ENCODE data around the gene CEACAM19. TPM values are rescaled to one million over a fixed set of nuclear protein-coding genes. Genes with fewer than 3 reads are reported as not detected.

Gene CEACAM19
- total and polyA plus RNA-seq, 2 donors from 2014 or later = 5.1 to 5.5 TPM

GRCh38 chr19:44649578-44650145, 21.6 kb upstream of the CEACAM19 start:
- peaks cover 0 to 23% (median 22%) of the 10 kb centered on the region in 3 donors for H3K36me3 ChIP-seq (ENCODE audit: control insufficient read depth in 2 of 3, insufficient read depth in 3 of 3, low read length in 3 of 3)
- H3K9me3 ChIP-seq (ENCODE audit: control insufficient read depth in 2 of 3, insufficient read depth in 1 of 3, low read length in 3 of 3) = no peaks in the 10 kb centered on the region
- H3K27ac ChIP-seq (ENCODE audit: low read depth in 2 of 2, low read length in 2 of 2) = no peak overlapping the region
- no peak overlapping the region for H3K4me3 ChIP-seq (ENCODE audit: low read length in 3 of 3)
- DNase-seq (no peak), FAIRE-seq (no peak)
- H3K4me1 ChIP-seq (ENCODE audit: control insufficient read depth in 2 of 3, insufficient read depth in 2 of 3, low read depth in 1 of 3, low read length in 3 of 3) = peaks cover 0 to 15% (median 13%) of the 10 kb centered on the region in 3 donors
- no peak for TF ChIP-seq CTCF (IDR thresholded peaks at IDR 0.05; ENCODE audit: borderline replicate concordance, extremely low read depth, insufficient read depth)
- no peak overlapping the region for H3K9ac ChIP-seq (ENCODE audit: low read length in 3 of 3)
- intact Hi-C loops (cut with DNase I) = no loop called here
- H3K27me3 ChIP-seq (ENCODE audit: control insufficient read depth, insufficient read depth, low read length) = no peaks in the 10 kb centered on the region

- H3K27me3 ChIP-seq (ENCODE audit: control insufficient read depth, insufficient read depth, low read length) = no peaks in the 10 kb centered on the region
- no peak overlapping the region for H3K9ac ChIP-seq (ENCODE audit: low read length in 3 of 3)
- no peak for FAIRE-seq
- TF ChIP-seq CTCF (IDR thresholded peaks at IDR 0.05; ENCODE audit: borderline replicate concordance, extremely low read depth, insufficient read depth) = no peak
- no peak overlapping the region for H3K4me3 ChIP-seq (ENCODE audit: low read length in 3 of 3)
- DNase-seq = no peak
- intact Hi-C loops (cut with DNase I) = no loop called here
- H3K27ac ChIP-seq (ENCODE audit: low read depth in 2 of 2, low read length in 2 of 2) = no peak overlapping the region
- peaks cover 0 to 10% (median 8%) of the 10 kb centered on the region in 3 donors for H3K4me1 ChIP-seq (ENCODE audit: control insufficient read depth in 2 of 3, insufficient read depth in 2 of 3, low read depth in 1 of 3, low read length in 3 of 3)
- H3K9me3 ChIP-seq (ENCODE audit: control insufficient read depth in 2 of 3, insufficient read depth in 1 of 3, low read length in 3 of 3) = no peaks in the 10 kb centered on the region
- peaks cover 5 to 42% (median 29%) of the 10 kb centered on the region in 3 donors for H3K36me3 ChIP-seq (ENCODE audit: control insufficient read depth in 2 of 3, insufficient read depth in 3 of 3, low read length in 3 of 3)
Measured at GRCh38 chr19:44653343-44653742, 17.9 kb upstream of the CEACAM19 start.

- peak in 3 of 5 donors; percentile 44 to 89 (median 66) for DNase-seq
- no peak overlapping the region for H3K4me3 ChIP-seq (ENCODE audit: low read length in 3 of 3)
- TF ChIP-seq CTCF (IDR thresholded peaks at IDR 0.05; ENCODE audit: borderline replicate concordance, extremely low read depth, insufficient read depth) = peak; percentile 62
- H3K9me3 ChIP-seq (ENCODE audit: control insufficient read depth in 2 of 3, insufficient read depth in 1 of 3, low read length in 3 of 3) = no peaks in the 10 kb centered on the region
- peaks cover 0 to 2% (median 1%) of the 10 kb centered on the region in 3 donors for H3K4me1 ChIP-seq (ENCODE audit: control insufficient read depth in 2 of 3, insufficient read depth in 2 of 3, low read depth in 1 of 3, low read length in 3 of 3)
- peak; percentile 21 for FAIRE-seq
- H3K27ac ChIP-seq (ENCODE audit: low read depth in 2 of 2, low read length in 2 of 2) = no peak overlapping the region
- intact Hi-C loops (cut with DNase I) = no loop called here
- H3K36me3 ChIP-seq (ENCODE audit: control insufficient read depth in 2 of 3, insufficient read depth in 3 of 3, low read length in 3 of 3) = peaks cover 5 to 50% (median 27%) of the 10 kb centered on the region in 3 donors
- no peak overlapping the region for H3K9ac ChIP-seq (ENCODE audit: low read length in 3 of 3)
- no peaks in the 10 kb centered on the region for H3K27me3 ChIP-seq (ENCODE audit: control insufficient read depth, insufficient read depth, low read length)
Measured at GRCh38 chr19:44653977-44654774, 17.1 kb upstream of the CEACAM19 start.
